ENCODE measurements around the gene FAM81A.

Gene FAM81A

DNA sequence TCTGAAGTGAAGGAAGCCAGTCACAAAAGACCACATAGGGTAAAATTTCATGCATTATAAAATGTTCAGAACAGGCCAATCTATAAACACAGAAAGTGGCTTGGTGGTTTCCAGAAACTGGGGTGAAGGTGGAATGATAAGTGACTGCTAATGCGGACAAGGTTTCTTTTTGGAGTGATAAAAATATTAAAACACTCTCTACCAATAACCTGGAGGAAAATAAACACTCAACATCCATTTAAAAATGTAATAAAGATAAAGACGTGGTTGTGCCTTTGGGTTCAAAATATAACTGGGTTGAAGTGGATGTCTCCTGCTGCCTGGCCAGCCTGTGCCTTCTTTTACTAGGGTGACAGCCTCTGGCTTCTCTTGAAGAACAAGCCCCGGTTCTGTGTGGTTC is 102.7 kb downstream of the FAM81A start:
- no peak for DNase-seq (ENCODE audit: low read depth in 2 of 2)

DNA sequence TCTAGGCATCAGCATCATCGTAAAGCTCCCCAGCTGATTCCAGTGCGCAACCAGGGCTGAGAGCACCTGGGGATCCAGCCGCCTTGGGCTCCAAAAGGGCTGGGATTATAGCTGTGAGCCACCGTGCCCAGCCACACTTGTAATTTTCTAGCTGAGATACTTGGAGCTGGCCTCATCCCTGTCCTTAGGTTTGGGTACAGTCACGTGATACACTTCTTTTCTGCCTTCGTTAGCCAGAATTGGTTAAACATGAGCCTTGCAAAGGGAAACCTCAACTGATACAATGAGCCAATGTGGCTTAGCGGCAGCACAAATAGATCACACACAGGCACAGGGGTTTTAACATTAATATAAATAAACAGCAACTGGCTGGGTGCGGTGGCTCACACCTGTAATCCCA is 103.8 kb downstream of the FAM81A start:
- DNase-seq (ENCODE audit: low read depth in 2 of 2): no peak

DNA sequence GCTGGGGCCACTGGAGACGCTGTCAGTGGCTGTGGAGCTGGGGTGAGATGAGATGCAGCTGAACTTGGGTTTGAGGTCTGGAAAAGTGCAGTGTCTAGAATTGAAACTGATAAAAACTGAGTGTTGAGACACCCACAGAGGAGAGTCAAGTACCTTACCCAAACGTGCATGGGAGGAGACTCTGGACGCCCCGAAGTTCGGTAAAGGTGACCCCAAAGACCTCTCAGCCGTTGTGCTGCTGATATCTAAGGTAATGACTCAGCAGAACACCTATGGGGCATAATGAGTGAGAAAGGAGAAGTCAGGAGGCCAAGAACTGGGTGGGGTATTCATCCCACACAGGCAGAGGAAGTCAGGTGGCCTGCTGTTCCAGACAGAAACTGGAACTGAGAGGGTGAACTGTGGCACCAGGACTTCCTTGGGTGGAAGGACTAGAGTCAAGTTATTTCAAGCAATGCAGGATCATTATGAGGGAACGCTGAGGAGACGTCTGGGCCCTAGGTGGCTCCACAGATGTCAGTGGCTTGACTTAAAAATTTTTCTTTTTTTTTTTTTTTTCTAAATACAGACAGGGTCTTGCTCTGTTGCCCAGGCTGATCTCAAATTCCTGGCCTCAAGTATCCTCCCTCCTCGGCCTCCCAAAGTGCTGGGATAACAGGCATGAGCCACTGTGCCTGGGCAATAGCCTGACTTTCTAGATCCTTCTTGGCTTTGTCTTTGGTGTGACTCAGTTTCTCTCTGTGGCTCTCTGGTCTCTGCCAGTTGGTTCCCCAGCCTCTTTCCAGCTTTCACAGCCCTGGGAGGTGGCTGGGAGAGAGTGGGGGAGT is 105.9 kb downstream of the FAM81A start:
- no peak for DNase-seq (ENCODE audit: low read depth in 2 of 2)

DNA sequence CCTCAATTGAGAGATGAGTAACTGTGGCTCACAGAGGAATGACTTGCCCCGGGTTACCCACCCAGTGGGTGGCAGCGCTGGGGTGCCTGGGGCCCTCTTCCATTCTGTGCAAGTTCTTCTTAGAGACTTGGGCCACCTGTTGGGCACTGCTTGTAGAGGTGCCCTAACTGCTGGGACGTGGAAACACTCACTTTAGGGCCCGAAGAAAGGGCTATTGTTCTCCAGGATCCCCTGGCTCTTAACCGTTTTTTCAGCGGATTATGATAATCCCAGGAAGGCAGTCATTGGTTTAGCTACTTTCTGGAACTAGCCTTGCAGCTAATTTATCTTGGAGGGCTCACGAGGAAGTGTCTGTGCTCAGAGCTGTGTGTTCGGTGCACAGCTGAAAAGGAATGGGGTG is 107.6 kb downstream of the FAM81A start:
- no peak for DNase-seq (ENCODE audit: low read depth in 2 of 2)

DNA sequence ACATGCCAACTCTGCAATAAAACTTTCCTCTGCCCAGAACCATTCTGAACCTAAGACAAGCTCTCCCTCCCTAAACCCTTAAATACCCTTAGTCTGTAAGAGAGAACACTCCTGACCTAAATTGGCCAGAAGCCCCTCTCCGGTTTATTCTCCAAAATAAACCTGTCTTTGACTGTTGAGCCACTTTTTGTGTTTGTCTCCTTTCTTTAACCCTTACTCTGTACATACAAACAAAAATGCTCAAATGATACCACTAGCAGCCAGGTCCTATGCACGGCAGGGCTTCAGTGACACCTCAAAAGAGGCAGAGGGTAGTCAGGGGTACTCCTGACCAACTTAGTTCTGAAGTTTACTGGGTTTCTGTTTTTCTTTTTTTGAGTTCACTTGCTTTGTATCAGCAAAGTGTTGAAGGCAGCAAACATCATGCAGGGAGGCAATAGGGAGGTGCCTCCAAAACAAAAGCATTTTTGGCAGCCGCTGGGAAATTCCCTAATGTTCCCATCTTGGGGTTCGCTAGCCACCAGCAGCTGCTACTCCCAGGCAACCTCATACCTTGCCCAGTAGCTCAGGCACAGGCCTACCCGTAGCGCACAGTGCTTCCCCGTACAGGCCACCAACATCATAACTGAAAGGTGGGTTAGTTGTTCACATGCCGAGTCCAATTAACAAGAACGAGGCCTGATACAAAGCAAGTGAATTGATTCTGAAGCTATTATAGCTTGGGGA is 110.7 kb downstream of the FAM81A start:
- no peak for DNase-seq (ENCODE audit: low read depth in 2 of 2)

DNA sequence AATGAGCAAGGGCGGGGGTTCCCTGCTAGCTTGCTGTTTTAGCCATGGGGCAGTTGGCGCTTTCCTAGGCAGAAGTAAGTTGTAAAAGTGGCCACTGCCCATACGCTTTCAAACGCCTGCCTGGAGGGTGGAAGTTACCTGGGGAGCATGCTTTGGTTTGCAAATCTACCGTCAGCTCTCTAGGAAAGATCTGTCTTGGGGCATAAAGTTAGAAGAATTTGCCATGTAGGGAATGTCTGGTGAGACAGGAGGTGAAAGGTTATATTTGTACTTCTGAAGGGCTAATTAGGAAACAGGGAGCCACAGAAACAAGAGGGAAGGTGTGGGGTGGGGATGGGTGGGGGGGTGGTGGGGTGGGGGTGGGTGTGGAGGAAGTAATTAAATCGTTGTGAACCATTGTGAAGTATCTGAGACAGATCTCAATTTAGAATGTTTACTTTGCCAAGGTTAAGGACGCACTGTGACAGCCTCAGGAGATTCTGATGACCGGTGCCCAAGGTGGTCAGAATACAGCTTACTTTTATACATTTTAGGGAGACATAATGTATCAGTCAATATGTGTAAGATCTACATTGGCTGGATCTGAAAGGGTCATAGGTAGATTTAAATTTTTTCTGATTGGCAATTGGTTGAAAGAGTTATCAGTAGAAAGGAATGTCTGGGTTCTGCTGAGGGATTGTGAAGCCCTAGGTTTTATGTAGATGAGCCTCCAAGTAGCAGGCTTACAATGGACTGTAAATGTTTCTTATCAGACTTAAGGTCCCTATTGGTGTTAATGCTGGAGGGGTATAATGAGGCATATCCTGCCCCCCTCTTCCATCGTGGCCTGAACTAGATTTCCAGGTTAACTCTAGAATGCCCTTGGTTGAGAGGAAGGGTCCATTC is 111.6 kb downstream of the FAM81A start:
- no peak for DNase-seq (ENCODE audit: low read depth in 2 of 2)

DNA sequence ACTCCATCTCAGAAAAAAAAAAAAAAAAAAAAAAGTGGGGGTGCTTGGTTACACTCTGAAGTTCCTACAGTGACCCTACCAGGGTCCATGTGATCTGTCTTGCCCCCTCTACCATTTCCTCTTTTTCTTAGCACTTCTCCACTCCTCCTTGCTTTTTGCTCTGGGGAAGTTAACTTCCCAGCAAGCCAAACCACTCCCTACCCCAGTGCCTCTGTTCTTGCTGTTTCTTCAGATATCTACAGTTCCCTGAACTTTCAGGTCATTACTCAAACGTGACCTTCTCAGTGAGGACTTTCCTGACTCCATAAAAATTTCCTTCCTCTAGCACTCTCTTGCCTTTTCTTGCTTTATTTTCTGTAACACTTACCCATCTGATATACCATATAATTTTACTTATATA is 112.5 kb downstream of the FAM81A start:
- no peak for DNase-seq (ENCODE audit: low read depth in 2 of 2)

DNA sequence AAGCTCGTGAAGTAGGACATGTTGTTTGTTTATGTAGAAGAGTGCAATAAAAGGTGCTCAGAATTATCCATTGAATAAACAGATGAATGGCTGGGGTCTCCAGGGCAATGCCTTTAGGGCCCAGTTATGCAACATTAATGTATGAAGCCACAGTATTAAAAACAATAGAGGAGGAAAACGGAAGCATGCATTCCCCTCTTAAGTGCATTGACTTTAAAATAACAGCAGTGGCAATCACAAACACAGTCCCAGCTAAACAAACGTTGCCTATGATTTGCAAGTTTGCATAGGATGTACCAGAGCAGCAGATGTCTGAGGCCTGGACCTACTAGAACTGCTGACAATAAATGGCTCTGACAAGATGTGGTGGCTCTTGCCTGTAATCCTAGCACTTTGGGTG is 113.0 kb downstream of the FAM81A start:
- no peak for DNase-seq (ENCODE audit: low read depth in 2 of 2)

DNA sequence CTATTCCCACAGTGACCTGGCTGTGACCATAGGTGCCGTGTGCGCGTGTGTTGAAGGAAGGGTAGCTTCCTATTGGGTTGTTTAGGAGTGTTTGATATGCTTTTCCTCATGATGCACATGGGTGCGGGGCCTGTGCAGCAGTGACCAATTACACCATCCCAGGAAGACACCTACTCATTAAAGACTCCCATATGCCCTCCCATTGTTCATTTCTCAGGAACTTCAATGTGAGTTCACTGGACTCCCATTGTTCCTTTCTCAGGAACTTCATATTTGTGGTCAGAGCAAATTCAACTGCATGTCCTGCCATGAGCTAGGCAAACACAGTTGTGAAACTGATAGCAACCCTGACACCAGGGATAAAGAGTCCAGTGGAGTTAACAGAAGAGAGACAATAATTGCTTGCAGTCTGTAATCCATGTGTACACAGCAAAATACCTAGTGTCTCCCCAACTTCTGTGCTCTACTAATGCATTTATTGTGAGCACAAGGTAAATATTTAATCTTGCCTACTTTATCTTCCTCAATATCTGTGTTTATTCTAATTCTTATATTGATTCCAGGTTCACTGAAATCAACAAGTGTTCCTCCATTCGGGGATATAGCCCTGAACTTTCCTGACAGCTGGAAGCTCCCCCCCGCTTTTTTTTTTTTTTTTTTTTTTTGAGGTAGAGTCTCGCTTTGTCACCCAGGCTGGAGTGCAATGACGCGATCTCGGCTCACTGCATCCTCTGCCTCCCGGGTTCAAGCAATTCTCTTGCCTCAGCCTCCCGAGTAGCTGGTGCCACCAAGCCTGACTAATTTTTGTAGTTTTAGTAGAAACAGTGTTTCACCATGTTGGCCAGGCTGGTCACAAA is 116.1 kb downstream of the FAM81A start:
- DNase-seq (ENCODE audit: low read depth in 2 of 2): no peak

DNA sequence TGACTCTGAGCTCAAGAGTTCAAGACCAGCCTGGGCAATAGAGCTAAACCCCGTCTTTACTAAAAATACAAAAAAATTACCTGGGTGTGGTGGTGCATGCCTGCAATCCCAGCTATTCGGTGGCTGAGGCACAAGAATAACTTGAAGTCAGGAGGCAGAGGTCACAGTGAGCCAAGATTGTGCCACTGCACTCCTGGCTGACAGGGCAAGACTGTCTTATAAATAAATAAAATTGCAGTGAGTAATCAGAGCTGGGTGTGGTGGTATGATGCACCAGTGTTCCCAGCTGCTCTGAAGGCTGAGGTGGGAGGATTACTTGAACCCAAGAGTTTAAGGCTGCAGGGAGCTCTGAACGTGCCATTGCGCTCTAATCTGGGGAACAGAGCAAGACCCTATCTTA is 117.7 kb downstream of the FAM81A start:
- DNase-seq (ENCODE audit: low read depth in 2 of 2): no peak

DNA sequence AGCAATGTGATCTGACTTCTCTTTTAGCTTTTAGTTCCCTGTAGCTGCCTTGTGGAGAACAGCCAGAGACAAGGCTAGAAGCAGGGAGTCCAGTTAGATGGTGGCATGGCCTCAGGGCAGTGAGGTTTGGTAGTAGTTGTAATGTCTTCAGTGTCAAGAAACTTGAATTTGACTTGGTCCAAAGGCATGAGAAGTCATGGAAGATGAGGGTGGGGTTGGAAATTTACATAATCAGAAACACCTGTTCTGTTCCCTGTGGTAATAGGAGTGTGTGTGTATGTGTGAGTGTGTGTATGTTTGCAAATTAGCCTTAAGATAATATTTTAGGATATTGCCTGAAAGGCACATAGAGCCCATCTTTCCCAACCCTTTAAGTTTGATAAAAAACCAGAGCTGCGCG is 118.4 kb downstream of the FAM81A start:
- DNase-seq (ENCODE audit: low read depth in 2 of 2): no peak

DNA sequence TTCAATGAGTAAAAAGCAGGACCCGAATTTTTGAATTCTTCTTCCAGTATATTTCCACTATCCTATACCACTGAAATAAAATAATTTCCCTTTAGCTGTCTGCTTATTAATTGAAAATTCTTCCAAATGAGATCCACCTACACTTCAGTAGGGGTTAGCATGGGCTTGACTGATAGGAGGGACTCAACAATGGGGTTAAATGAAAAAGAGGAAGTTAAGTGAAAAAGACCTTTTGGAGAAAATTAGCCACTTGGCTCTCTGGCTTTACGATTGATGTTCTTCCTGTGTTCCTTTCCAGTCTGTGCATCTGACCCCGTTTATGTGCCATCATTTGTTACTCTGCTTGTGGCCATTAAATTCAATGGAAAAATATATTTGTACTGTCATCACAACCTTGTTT is 119.6 kb downstream of the FAM81A start:
- DNase-seq (ENCODE audit: low read depth in 2 of 2): no peak

DNA sequence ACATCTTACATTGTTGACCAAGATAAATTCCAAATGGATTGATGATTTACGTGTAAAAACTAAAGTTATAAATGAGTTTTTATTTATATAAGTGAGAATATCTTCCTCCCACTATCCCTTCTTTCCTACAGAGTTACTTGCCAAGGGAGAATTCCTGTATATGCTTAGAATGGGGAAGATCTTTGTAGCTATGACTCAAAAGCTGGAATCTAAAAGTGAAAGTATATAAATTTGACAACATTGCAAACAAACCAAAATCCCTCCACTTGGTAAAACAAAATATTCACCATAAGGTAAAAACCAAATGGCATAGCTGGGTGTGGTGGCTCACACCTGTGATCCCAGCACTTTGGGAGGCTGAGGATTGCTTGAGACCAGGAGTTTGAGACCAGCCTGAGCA is 120.9 kb downstream of the FAM81A start:
- DNase-seq (ENCODE audit: low read depth in 2 of 2): no peak

DNA sequence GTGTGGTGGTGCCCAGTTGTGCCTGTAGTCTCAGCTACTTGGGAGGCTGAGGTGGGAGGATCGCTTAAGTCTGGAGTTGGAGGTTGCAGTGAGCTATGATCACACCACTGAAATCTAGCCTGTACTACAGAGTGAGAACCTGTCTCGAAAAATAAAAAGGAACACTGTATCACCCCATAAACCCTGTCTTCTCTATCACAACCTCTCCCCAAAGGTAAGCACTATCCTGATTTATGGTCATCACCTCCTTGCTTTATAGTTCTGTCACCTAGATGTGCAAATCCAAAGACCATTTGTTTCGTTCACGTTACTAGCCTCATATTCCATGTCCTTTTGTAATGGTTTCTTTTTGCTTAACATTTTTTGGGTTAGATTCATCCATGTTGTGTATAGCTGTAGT is 123.6 kb downstream of the FAM81A start:
- no peak for DNase-seq (ENCODE audit: low read depth in 2 of 2)

DNA sequence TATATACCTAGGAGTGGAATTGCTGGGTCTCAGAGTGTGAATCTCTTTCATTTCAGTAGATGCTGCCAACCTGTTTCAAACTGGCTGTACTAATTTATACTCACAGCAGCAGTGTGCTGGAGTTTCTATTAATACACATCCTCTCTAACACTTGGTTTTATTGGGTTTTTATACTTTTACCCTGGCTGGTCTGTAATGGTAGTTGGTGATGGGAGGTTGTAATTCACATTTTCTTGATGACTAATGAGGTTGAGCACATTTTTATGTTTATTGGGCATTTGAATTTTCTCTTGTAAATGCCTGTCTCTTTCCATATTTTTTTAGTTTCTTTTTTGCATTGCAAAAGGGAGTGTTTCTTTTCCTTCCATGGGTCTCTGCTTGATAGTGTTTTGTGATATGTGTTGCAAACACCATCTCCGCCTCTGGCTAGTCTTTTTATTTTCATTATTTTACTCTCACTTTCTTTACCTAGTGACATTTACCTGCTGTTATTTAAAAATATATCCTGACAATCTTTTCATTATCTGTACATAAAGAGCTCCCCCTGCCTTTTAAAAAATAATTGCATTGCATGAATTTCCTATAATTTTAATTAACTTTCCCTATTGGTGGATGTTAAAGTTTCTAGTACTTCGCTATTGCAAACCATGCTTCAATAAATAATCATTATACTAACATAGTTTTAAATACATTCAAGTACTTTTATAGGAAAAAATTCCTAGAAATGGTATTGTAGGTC is 124.6 kb downstream of the FAM81A start:
- DNase-seq (ENCODE audit: low read depth in 2 of 2): no peak

DNA sequence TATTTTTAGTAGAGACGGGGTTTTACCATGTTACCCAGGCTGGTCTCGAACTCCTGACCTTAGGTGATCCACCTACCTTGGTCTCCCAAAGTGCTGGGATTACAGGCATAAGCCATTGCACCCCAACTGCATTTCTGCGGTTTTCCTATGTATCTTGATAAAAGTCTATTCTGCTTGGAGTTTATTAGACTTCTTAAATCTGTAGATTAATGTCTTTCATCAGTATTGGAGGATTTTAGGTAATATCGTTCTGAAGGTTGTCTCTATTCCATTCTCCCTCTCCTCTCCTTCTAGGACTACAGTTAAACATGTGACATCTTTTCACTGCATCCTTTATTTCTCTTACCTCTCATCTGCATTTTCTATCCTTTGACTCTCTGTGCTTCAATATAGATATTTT is 127.3 kb downstream of the FAM81A start:
- no peak for DNase-seq (ENCODE audit: low read depth in 2 of 2)

DNA sequence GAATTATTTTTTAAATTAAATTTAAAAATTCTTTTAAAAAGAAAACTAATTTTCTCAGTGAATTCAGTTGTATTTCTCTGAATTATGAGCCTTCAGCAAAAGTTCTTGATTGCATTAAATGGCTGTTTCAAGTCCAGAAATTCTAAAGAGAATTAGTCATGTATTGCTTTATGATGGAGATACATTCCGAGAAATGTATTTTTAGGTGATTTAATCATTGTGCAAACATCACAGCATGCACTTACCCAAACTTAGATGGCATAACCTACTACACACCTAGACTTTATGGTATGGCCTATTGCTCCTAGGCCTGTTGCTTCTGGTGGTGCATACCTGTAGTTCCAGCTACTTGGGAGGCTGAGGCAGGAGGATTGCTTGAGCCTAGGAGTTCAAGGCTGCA is 129.3 kb downstream of the FAM81A start:
- DNase-seq (ENCODE audit: low read depth in 2 of 2): no peak

DNA sequence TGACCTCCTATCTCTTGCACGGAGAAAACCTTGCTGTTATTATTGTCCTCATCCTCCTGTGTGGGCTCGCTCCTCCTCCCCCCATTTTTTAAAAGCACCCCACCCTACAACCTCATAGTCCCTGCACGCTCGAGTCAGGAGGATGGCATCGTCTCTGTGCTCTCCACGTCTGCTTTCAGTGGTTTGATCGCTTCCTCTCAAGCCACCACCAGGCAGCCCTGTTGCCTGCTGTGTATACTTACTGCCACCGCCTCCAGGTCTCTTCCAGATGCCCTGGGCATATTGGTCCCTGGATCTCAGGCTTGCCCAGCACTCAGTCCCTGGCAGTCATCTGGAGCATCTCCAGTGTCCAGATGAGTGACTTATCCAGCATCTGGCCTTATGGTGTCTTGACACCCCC is 131.5 kb downstream of the FAM81A start:
- no peak for DNase-seq (ENCODE audit: low read depth in 2 of 2)

DNA sequence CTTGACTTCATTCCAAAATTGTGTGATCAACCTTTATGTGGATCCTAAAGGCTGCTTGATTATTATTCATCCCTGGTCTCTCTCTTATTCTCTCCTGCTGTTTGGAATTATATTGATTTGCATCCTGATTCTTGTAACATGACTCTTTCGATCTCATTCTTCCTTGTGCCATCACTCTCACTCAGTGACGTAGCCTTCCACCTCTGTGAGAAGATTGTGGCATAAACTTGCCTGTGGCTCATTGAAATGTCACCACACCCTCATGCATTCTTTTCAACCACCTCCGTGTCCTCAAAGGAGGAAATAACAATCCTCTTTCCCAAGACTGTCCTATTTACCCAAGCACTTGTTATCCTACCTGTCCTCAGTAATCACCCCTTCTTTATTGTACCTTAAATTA is 132.3 kb downstream of the FAM81A start:
- no peak for DNase-seq (ENCODE audit: low read depth in 2 of 2)

DNA sequence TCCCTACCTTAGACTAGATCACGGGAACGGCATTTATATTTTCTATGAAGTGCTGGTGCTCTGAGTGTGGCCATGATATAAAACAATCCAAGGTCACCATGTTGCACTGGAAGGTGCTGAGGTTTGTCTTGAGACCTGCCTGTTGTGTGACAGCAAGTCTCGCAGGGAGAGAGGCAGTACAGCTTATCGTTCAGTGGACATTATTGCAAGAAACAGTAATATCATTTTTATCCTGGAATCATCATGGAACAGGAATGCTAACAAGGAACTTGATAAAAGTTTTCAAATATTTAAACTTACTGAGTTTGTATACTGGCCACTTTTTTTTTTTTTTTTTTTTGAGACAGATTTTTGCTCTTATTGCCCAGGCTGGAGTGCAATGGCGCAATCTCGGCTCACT is 133.6 kb downstream of the FAM81A start:
- DNase-seq (ENCODE audit: low read depth in 2 of 2): no peak

Data from stimulated activated CD8-positive, alpha-beta memory T cell treated with anti-CD3 and anti-CD28 coated beads, Interleukin-15, amount 100 ng/mL, for 48 hours (primary cell).